K562 (cell line): ENCODE data around the gene CKAP5. TPM values are rescaled to one million over a fixed set of nuclear protein-coding genes. Genes with fewer than 3 reads are reported as not detected.

Source experiments
- ATAC-seq: fragments of 200-7000 bp; cut with Tn5 transposase; 3 replicates; pipeline ENCODE4 v1.9.1; 2020; ENCODE audit warnings: moderate library complexity
- BruUV-seq: library from RNA; stranded (reverse); fragments of 400-500 nt; replicated peaks from 2 replicates; lab custom pipeline; 2021; lab: Mats Ljungman, UMichigan
- CTCF ChIA-PET: fragments of 300-600 bp; formaldehyde crosslinking; extraction: SDS; loops from one replicate; lab custom pipeline; 2021; ENCODE audit warnings: low intra/inter-chr PET ratio; lab: Yijun Ruan, JAX
- POLR2A ChIA-PET: fragments of 300-600, 350-650 bp; sonication (Branson Sonifier 250); formaldehyde crosslinking; extraction: SDS; loops from one replicate; lab custom pipeline; 2021; ENCODE audit warnings: antibody characterized with exemption, inconsistent platforms; lab: Yijun Ruan, JAX
- DNase-seq, 4 experiments: peaks; one replicate each; pipeline versions ENCODE4 v3.0.0 to v3.0.0-alpha.2; 2011 to 2018; ENCODE audit warnings: low spot score in 3 of 4, mixed read lengths in 3 of 4; ENCODE audit errors: extremely low read depth in 1 of 4
- FAIRE-seq: peaks from 2 replicates; lab custom pipeline; 2011; peaks lifted over from hg19 to GRCh38; lab: Jason Lieb, UNC
- H2AFZ ChIP-seq: 2 replicates; pipeline ENCODE4 v1.6.0; 2011; ENCODE audit warnings: low read depth, low read length, control low read depth, inconsistent platforms
- H3K27ac ChIP-seq: fragments of 200-600 bp; 3 replicates; pipeline ENCODE4 v1.8.0; 2011; ENCODE audit warnings: low read depth, mild to moderate bottlenecking, control low read depth, inconsistent platforms, low read length, moderate library complexity, mixed read lengths; ENCODE audit errors: extremely low read depth
- H3K27me3 ChIP-seq, 2 experiments: fragments of 300-600 bp in 1 of 2; 2 replicates in 1 of 2; 3 replicates in 1 of 2; pipeline versions ENCODE4 v1.6.0 to v1.8.0; 2011; ENCODE audit warnings: inconsistent platforms in 2 of 2, low read length in 2 of 2, mild to moderate bottlenecking in 1 of 2, mixed read lengths in 1 of 2, moderate library complexity in 1 of 2; ENCODE audit not compliant: control insufficient read depth in 2 of 2, insufficient read depth in 2 of 2
- H3K36me3 ChIP-seq: fragments of 300-600 bp; 3 replicates; pipeline ENCODE4 v1.8.0; 2011; ENCODE audit warnings: mild to moderate bottlenecking, low read length, inconsistent platforms; ENCODE audit not compliant: control insufficient read depth, insufficient read depth
- H3K4me1 ChIP-seq, 2 experiments: fragments of 200-600 bp in 1 of 2; replicated peaks in 1 of 2; 2 replicates in 1 of 2; 3 replicates in 1 of 2; pipeline versions ENCODE4 v1.5.1 to v1.8.0; 2011; ENCODE audit warnings: inconsistent platforms in 2 of 2, low read length in 2 of 2, mild to moderate bottlenecking in 1 of 2, mixed read lengths in 1 of 2, moderate library complexity in 1 of 2; ENCODE audit not compliant: control insufficient read depth in 2 of 2, insufficient read depth in 2 of 2
- H3K4me2 ChIP-seq: 2 replicates; pipeline ENCODE4 v1.6.1; 2011; ENCODE audit warnings: low read length, control low read depth, inconsistent platforms, mixed read lengths; ENCODE audit not compliant: insufficient read depth
- H3K4me3 ChIP-seq: fragments of 200-600 bp; sonication (generic), shearing (Covaris generic); 2 replicates; pipeline ENCODE4 v1.5.1; 2016; ENCODE audit warnings: control low read depth, inconsistent platforms
- H3K79me2 ChIP-seq: fragments of 200-600 bp; 3 replicates; pipeline ENCODE4 v1.8.0; 2011; ENCODE audit warnings: low read length, inconsistent platforms; ENCODE audit not compliant: control insufficient read depth, insufficient read depth
- H3K9ac ChIP-seq, 2 experiments: 2 replicates each; pipeline versions ENCODE4 v1.6.0 to v1.6.1; 2011; ENCODE audit warnings: low read depth in 2 of 2, low read length in 2 of 2, control low read depth in 1 of 2, inconsistent platforms in 1 of 2, mild to moderate bottlenecking in 1 of 2, mixed read lengths in 1 of 2; ENCODE audit not compliant: insufficient read depth in 1 of 2
- H3K9me1 ChIP-seq: one replicate; pipeline ENCODE4 v1.6.0; 2011; ENCODE audit warnings: inconsistent platforms, mild to moderate bottlenecking, low read length, moderate library complexity; ENCODE audit not compliant: control insufficient read depth, insufficient read depth
- H3K9me3 ChIP-seq: replicated peaks from 2 replicates; pipeline ENCODE4 v1.5.1; 2011; ENCODE audit warnings: low read depth, low read length, inconsistent platforms; ENCODE audit not compliant: control insufficient read depth, insufficient read depth
- H4K20me1 ChIP-seq: replicated peaks from 2 replicates; pipeline ENCODE4 v1.6.1; 2011; ENCODE audit warnings: low read length, inconsistent platforms, mixed read lengths; ENCODE audit not compliant: control insufficient read depth, insufficient read depth
- BHLHE40 ChIP-seq: IDR thresholded peaks from 2 replicates; pipeline ENCODE4 v1.6.1; 2011; ENCODE audit warnings: low read length, improper control_type of control experiment
- ESRRA ChIP-seq: fragments of 450-650 bp; IDR thresholded peaks from 2 replicates; pipeline ENCODE4 v1.6.1; 2014; ENCODE audit warnings: low read depth, mild to moderate bottlenecking, moderate library complexity, borderline replicate concordance
- GTF2E2 ChIP-seq: fragments of 200-800 bp; sonication (Bioruptor generic); IDR thresholded peaks from 2 replicates; pipeline ENCODE4 v1.6.1; 2016; ENCODE audit warnings: missing genetic modification characterization, missing compliant biosample characterization
- MYC ChIP-seq, 2 experiments: fragments of 250-450 bp in 1 of 2; sonication (Bioruptor Pico) in 1 of 2; IDR thresholded peaks; 2 replicates each; pipeline versions ENCODE4 v1.5.1 to v1.6.1; 2012 to 2021; ENCODE audit warnings: low read depth in 2 of 2, borderline replicate concordance in 1 of 2, improper control_type of control experiment in 1 of 2, low read length in 1 of 2, mild to moderate bottlenecking in 1 of 2, moderate library complexity in 1 of 2
- MYNN ChIP-seq, 2 experiments: sonication (generic); formaldehyde crosslinking in 1 of 2; IDR thresholded peaks; 2 replicates each; pipeline versions ENCODE4 v1.5.0 to v1.6.1; 2016 to 2020; ENCODE audit warnings: antibody characterized with exemption in 1 of 2, missing genetic modification reagents in 1 of 2
- NCOR1 ChIP-seq: fragments of 450-650 bp; IDR thresholded peaks from 2 replicates; pipeline ENCODE4 v1.6.1; 2016; ENCODE audit warnings: mild to moderate bottlenecking, moderate library complexity
- NRF1 ChIP-seq, 2 experiments: fragments of 450-650 bp; IDR thresholded peaks in 1 of 2; conservative IDR thresholded peaks in 1 of 2; 2 replicates each; pipeline ENCODE4 v1.6.1; 2014; ENCODE audit warnings: mild to moderate bottlenecking in 2 of 2
- POLR2A ChIP-seq: fragments of 450-650 bp; conservative IDR thresholded peaks from 2 replicates; pipeline ENCODE4 v1.6.1; 2016
- POLR2AphosphoS2 ChIP-seq: IDR thresholded peaks from 2 replicates; pipeline ENCODE4 v1.6.1; 2012; ENCODE audit warnings: low read length, improper control_type of control experiment
- POLR2B ChIP-seq: fragments of 450-650 bp; IDR thresholded peaks from 2 replicates; pipeline ENCODE4 v1.6.1; 2018; ENCODE audit warnings: low read depth; ENCODE audit not compliant: partially characterized antibody
- PRPF4 ChIP-seq: fragments of 200-400 bp; formaldehyde crosslinking; IDR thresholded peaks from one replicate; pipeline ENCODE4 v1.6.1; 2017; ENCODE audit warnings: low read length, low read depth, mild to moderate bottlenecking; ENCODE audit not compliant: insufficient read depth, poor library complexity, severe bottlenecking
- STAT5B ChIP-seq: fragments of 250-450 bp; sonication (Bioruptor Pico); IDR thresholded peaks from 2 replicates; pipeline ENCODE4 v1.8.0; 2021; ENCODE audit warnings: mild to moderate bottlenecking, inconsistent platforms
- TEAD1 ChIP-seq, 2 experiments: fragments of 450-650 bp in 1 of 2; sonication (generic) in 1 of 2; formaldehyde crosslinking; IDR thresholded peaks; 2 replicates each; pipeline versions ENCODE4 v1.4.0 to v1.8.0; 2020 to 2022; ENCODE audit warnings: mild to moderate bottlenecking in 2 of 2, missing genetic modification reagents in 1 of 2
- TGIF2 ChIP-seq: sonication (generic); formaldehyde crosslinking; IDR thresholded peaks from 2 replicates; pipeline ENCODE4 v1.8.1; 2022; ENCODE audit warnings: mild to moderate bottlenecking, missing genetic modification reagents, moderate library complexity
- THRAP3 ChIP-seq: fragments of 450-650 bp; IDR thresholded peaks from 2 replicates; pipeline ENCODE4 v1.6.1; 2016; ENCODE audit warnings: mild to moderate bottlenecking, inconsistent platforms, borderline replicate concordance
- ZNF12 ChIP-seq: sonication (generic); formaldehyde crosslinking; IDR thresholded peaks from 2 replicates; pipeline ENCODE4 v1.4.0; 2020; ENCODE audit warnings: mild to moderate bottlenecking, missing genetic modification reagents
- ZNF436 ChIP-seq: fragments of 250-450, 450-650 bp; sonication (Bioruptor Pico); formaldehyde crosslinking; IDR thresholded peaks from 2 replicates; pipeline ENCODE4 v1.7.0; 2020; ENCODE audit warnings: mild to moderate bottlenecking
- WGBS: fragments of 100-300 bp; shearing (Covaris generic); methylation state at CpG from one replicate; pipeline ENCODE4 v1.1.6; 2016; ENCODE audit warnings: low coverage, mixed read lengths; ENCODE audit not compliant: insufficient coverage; ENCODE audit errors: missing lambda C conversion rate; 5-methylcytosine and 5-hydroxymethylcytosine counted together
- in situ Hi-C: fragments of 300-500 bp; cut with MboI; formaldehyde crosslinking; loops from 4 replicates; pipeline ENCODE4 v1.15.0; 2018; ENCODE audit warnings: inconsistent platforms, mixed read lengths
- intact Hi-C: fragments of 100-400 bp; cut with micrococcal nuclease; formaldehyde crosslinking; loops from 2 replicates; pipeline ENCODE4 v1.14.2; 2022
- polyA plus RNA-seq, 8 experiments: library from polyadenylated mRNA; depleted of rRNA in 4 of 8; stranded (reverse) in 5 of 8; unstranded in 3 of 8; fragments of >200 nt; fragmentation: Nextera tagmentation in 2 of 8; fragmentation: Illumina TruSeq in 1 of 8; extraction: Ambion mirVana in 2 of 8; extraction: Trizol in 1 of 8; gene quantifications; 2 replicates each; pipeline versions ENCODE4 v1.2.1 to v1.2.3, GENCODE V29; 2011 to 2014; ENCODE audit warnings: inconsistent platforms in 1 of 8, missing spikeins in 1 of 8
- total RNA-seq, 7 experiments: library from RNA; depleted of rRNA in 6 of 7; stranded (reverse); fragments of >200 nt in 6 of 7; fragmentation: Illumina TruSeq in 2 of 7; extraction: Trizol in 2 of 7; gene quantifications; 2 replicates each; pipeline versions ENCODE4 v1.2.1 to v1.2.3, GENCODE V29; 2011 to 2021; ENCODE audit warnings: low replicate concordance in 1 of 7

CKAP5 gene
- total and polyA plus RNA-seq, 9 of the 15 experiments (the other 6 are each of a cell fraction or from before 2014, with no cell fraction given): 60.1 to 239 (median 139) TPM

- H3K27ac ChIP-seq: no peak overlapping the region; the same call in 2 of the 3 replicates
- no peak overlapping the region for H3K4me3 ChIP-seq
- peaks cover 28% of the 10 kb centered on the region for H3K36me3 ChIP-seq
- no peaks in the 10 kb centered on the region for H3K9me3 ChIP-seq
- no peaks in the 10 kb centered on the region for H3K9me1 ChIP-seq
- POLR2A ChIA-PET: interaction anchor here (0.7 kb wide), 1 partner anchor 12 kb away, joined by 3 read pairs; no protein-coding TSS in a partner anchor
- peak; percentile 11; the same call in 1 of the 2 replicates for TF ChIP-seq BHLHE40
- peak; percentile 49 for TF ChIP-seq POLR2B
- no peak for TF ChIP-seq STAT5B (CRISPR knock-in tag)
- TF ChIP-seq GTF2E2 (tag): no peak
- TF ChIP-seq THRAP3: no peak
- no peak for TF ChIP-seq ZNF436 (CRISPR knock-in tag)
- TF ChIP-seq PRPF4: no peak
- TF ChIP-seq TGIF2 (CRISPR knock-in tag): no peak
- 0 out of 2 replicates have a peak, but pooled peaks have one; percentile 16 for TF ChIP-seq POLR2A
- TF ChIP-seq ESRRA: peak; percentile 72
- TF ChIP-seq MYNN (IDR thresholded peaks at IDR 0.05): 0 out of 2 replicates have a peak, but pooled peaks have one; percentile 29
- TF ChIP-seq MYNN (CRISPR knock-in tag; IDR thresholded peaks at IDR 0.05): no peak
- TF ChIP-seq POLR2AphosphoS2: no peak
- no peak for TF ChIP-seq TEAD1 (CRISPR knock-in tag; IDR thresholded peaks at IDR 0.05)
- TF ChIP-seq MYC (IDR thresholded peaks at IDR 0.05; ENCODE audit: low read depth, low read length): no peak
- no peak for TF ChIP-seq MYC (CRISPR knock-in tag; IDR thresholded peaks at IDR 0.05; ENCODE audit: borderline replicate concordance, low read depth)
- TF ChIP-seq NRF1 (conservative IDR thresholded peaks at IDR 0.05 in 1 of 2, IDR thresholded peaks at IDR 0.05 in 1 of 2): no peak
- TF ChIP-seq ZNF12 (CRISPR knock-in tag): no peak
- no peak for TF ChIP-seq NCOR1
- H3K9ac ChIP-seq: no peak overlapping the region
- in situ Hi-C loops: no loop called here
- H3K4me2 ChIP-seq: no peak overlapping the region
- ATAC-seq (peak; percentile 45), DNase-seq (peak in 1 of 4 experiments; percentile 10), FAIRE-seq (no peak)
- H3K4me1 ChIP-seq: no peaks in the 10 kb centered on the region; a peak in 1 of 5 replicates
- intact Hi-C loops: no loop called here
- no peak overlapping the region for H2AFZ ChIP-seq
- H3K27me3 ChIP-seq: no peaks in the 10 kb centered on the region
- BruUV-seq: no TSS peak
- WGBS: 67% methylated on average over 6 of the region's 6 CpGs
- no peaks in the 10 kb centered on the region for H4K20me1 ChIP-seq
- CTCF ChIA-PET: no interaction called here
- H3K79me2 ChIP-seq: no peaks in the 10 kb centered on the region
Observed at GRCh38 chr11:46738887-46739286, 107.2 kb downstream of the CKAP5 start.
